ENCODE data around the gene ABCD3.
A peak's percentile ranks its signal among the peaks of the same experiment; 100 is the strongest.

Gene ABCD3

DNA sequence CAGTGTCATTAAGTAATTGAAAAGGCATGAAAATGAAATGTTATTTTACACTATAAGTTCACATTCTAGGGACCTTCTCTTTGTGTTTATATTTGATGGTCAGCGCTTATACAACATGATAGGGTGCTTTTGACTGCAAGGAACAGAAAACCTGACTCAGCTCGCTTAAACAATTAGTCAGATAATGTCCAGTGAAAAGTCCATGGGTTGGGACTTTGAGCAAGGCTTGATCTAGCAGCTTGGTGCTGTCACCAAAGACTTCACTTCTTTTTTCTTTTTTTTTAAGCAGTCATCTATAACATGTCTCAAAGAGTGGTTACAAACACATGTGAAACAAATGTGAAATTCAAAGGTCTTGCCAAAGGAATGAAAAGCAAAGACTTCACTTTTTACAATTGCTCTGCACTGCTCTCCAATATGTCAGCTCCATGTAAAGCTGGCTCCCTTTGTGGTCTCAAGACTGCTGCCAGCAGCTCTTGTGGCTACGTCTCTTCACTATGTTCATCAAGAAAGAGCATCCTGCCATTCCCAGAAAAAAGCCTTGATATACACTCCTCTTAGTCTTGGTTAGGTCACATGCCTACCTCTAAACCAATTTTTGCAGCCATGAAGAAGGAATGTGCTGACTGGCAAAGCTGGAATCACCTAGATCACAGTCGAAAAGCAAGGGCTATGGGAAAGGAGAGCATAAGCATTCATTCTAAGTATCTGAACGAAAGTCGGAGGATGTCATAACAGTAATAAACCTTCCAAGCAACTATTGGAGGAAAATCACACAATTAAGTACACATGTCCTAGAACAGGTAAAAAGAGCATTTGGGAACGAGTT lies 108.2 kb downstream of the ABCD3 start:
- DNase-seq, result no peak

DNA sequence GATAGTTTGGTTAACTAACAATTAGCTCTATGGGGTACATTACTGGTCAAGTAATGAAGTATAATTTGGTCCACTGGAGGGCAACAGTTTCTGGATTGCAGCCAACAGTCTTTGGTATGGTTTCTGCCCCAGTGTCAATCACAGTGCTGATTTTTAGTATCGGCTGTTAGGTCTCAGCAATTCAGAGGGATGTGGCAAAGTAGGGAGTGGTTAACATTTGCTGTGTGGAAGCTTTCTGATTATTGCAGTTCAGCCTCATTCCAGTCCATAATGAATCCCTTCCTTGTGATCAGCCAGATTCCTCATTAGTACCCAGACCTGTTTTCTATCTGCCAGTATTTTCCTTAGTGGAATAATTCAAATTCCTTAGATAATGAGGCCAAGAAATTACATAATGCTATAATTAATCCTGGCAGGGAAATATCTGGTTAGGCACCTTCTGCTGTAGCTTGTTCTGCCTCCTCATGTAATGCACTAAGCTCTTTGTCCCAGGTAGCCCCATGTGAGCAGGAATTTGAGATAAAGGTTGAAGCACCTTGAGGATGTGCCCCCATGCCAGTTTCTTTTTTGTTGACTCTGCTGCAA lies 109.3 kb downstream of the ABCD3 start:
- no peak for DNase-seq

DNA sequence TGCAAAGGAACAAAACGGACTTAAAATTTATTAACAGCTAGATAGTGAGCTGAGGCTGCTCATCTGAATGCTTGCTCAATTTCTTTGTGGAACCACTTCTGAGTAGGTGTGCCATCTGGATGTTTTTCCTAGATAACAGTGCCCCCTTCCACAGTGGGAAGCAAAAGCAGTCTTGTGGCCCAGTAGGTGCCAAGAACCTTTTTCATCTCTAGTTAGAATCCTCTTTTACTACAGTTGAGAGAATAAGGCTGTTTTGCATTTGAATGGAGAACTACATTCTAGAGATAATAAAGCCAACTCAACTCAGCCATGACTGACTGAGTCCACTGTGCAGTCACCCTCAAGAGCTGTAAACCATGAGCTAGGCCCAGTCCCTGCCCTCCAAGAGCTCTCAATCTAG lies 110.1 kb downstream of the ABCD3 start:
- DNase-seq, result peak in 4 of 58 donors; percentile 21 to 47 (median 29)

DNA sequence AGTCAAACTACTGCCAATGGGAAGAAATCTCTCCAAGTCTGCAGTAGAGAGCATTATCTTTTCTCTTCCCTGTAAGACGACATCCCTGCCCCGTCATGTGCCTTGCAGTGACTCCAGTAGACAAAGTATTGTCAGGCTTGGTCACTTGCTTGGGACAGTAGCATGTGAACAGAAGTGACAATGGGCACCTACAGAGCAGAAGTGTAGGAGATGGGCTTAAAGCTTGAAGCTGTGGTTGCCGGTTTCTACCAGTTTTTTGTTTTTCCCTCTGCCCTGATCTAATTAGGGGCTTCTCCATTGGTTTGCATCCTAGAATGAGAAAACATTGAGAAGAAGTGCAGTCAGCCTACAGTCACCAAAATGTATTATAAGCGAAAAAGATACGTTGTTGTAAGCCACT lies 110.6 kb downstream of the ABCD3 start:
- DNase-seq, result no peak

DNA sequence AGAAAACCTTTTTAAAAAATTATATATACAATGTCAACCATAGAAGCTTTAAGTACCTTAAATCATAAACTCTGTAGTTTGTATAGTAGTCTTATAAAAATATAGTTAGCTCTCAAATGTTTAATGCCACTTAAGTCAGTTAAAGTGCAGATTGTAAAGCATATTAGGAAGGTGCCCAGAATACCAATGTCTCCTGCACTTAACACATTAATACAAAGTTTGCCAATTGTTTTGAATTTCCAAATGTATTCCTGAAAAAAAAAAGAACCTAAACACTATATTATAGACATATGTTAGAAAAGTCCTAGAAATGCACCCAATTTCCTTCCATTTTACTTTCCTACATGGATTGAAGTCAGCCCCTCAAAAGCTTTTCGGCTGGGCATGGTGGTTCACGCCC lies 111.2 kb downstream of the ABCD3 start:
- DNase-seq, result no peak

DNA sequence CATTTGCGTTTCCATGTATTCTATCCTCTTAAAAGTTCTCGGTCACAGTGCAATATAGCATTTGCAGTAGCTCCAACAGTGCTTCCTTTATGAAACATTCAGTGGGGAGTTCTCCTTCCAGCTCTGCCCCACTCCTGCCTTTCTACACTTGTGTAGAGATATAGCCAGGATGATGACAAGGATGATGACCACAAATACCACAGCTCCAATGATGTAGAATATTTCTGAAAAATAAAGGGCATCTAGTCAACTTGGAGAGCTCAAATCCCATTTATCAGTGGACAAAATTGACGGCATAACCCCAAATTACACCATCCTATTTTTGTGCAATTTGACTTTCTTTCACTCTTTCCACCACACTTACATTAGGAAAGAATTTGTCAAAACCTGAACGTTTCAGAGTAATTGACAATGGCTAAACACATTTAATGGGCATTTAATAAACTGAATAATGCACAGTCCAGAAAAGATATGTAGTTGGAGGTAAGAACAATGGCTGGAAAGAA lies 112.2 kb downstream of the ABCD3 start:
- DNase-seq, result no peak

DNA sequence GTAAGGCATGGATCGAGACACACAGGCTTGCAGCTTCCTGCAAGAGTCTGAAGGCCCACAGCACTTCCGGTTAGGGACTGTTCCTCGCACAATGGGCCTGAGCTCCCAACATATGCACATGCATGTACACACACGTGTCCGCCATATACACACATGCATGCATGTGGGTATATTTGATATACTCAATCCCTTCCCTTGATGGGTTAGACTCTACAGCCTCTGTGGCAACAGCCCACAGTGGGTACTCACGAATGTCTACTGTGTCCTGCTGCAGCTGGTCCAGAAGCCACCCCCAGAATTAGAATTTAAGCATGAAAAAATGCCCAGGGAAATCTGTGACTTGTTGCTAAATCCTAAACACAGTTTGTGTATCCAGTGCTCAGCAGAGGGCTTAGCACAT lies 113.5 kb downstream of the ABCD3 start:
- DNase-seq, result no peak

DNA sequence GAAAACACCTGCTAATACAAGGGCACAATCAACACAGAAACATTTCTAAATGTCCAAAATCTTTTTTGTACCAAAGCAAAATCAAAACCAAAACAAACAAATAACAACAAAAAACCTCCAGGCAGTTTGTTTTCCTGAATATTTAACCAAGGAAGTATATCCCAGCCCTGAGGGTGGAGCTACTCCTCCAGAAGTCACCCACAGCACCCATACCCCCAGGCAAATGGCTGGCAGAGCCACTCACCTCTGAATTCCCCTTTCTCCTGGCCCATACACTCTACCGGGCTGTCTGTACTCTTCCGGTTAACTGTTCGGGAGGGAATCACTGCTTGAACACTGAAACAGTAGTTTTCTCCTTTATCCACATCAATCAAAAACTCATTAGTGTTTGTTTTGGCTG lies 113.9 kb downstream of the ABCD3 start:
- no peak for DNase-seq

DNA sequence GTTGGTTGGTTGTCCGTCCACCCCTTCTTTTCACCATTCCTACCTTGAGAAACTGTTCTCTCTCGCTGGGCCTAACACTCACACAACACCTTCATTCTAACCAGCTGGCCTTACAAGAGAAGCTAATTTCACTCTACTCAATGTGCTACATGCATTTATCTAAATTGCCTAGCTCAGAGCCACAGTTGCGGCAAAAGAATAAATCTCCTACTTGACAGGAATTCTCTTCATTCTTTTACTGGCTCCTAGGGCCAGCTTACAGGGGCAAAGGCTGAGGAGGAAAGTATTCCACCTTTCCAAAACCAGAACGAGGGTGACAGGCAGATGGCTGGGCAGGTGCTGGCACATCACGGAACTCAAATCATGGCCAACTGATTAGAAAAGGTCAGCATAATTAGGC lies 116.9 kb downstream of the ABCD3 start:
- no peak for DNase-seq

DNA sequence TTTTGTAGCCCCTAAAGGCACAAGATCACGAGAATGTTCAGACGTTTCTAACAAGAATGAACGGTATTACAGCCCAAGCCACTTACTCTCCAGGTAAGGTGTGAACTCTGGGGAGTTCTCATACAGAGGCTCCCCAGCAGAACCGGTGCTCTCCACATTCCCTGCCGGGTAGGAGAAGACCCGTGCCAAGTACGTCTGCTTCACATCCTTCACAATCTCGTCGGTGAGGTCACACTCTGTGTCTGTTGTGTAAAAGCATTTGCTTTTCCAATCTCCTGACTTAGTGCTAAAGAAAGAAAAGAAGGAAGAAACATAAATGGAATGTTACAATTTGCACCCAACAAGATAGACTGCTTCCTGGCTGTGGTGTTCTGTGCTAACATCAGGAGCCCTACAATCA lies 117.7 kb downstream of the ABCD3 start:
- DNase-seq, result no peak

DNA sequence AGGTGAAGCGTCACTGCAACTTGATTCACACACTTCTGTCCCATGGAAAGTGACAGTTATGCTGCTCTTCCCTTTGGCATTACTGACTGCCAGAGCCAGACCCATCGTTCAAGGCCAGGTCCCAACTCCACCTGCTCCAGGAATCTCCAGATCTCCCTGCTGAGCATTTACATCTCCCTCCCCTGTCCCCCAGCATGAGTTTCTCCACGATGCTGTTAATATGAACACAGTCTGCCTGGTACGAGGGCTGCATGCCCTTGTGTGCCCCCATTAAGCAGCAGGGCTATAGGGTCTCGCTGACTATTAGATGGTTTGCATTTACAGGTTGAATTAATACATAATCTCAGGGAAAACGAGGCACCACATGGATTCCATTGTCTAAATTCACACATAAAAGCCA lies 119.1 kb downstream of the ABCD3 start:
- no peak for DNase-seq

DNA sequence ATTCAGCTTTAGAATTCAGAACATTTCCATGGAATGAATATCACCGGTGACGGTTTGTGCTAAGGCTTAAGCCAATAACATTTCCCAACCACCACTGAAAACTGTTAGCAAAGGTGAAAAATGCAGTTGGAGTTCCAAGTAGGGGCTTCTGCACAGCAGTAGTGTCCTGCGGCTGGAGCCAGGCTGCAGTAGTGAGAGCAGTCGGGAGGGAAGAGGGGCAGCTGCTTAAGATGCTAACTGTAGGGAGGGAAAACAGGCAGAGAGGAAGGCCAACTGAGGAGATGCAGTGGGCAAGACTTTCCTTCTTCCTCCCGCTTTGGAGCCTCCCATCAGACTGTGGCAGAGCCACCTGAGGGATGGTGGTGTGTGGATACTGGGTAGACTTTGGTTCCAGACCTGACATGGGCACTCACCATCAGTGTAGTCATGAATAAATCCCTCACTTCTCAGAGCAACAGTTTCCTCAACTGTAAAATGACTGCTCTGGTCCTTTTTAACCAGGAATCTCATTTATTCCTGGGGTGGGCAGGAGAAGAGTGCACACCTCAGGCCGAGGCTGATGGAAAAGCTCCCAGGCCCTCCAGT lies 120.1 kb downstream of the ABCD3 start:
- DNase-seq, result peak in 1 of 58 donors; percentile 14

DNA sequence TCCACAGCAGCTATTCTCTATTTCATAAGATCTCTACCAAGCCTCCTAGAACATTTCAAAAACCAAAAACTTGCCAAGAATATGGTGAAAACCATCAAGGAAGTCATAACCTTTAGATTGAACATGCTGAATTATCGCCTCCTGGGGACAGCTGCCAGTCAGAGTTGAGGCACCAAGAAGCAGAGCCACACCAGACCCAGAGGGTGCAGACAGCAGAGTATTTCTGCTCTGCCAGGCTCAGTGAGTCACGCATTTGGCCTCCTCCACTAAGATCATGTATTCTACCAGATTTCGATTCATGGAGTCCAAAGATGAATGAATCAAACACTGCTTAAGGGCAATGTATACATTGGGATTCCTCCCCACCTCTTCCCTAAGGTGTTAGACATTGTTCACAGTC lies 121.3 kb downstream of the ABCD3 start:
- no peak for DNase-seq

DNA sequence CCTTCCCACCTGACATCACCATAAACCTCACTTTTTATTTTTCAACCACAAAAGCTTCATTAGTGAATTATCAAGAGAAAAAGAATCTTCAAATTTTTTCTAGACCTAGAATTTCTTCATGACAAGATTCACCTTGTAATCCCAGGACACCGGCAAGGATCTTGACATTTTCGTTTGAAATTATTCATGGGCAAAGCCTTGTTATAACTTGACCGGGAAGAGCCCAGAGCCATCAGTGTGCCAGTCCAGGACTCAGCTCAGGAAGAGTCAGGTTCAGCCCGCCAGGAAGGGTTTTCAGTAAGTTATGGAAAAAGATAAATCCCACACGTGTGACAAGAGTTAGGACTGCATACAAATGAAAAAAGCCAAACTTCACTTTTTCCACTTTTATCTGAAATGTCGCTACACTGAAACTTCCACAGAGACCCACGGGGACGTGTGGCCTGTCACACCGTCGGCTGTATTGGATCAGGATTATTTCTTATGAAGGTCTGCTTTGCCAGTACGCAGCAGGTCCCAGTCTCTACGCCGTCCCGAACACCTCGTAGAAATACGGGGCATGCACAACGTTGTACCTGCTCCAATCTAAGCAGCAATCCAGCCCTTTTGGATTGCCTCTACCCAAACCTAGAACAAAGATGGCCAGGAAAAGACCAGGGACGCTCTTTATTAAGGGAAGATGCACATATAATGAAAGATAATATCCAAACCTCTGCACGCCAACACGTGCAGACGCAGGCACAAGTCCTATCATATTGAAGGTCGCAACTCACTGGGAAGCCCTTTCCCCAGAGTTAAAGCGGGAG lies 122.5 kb downstream of the ABCD3 start:
- DNase-seq, result no peak

DNA sequence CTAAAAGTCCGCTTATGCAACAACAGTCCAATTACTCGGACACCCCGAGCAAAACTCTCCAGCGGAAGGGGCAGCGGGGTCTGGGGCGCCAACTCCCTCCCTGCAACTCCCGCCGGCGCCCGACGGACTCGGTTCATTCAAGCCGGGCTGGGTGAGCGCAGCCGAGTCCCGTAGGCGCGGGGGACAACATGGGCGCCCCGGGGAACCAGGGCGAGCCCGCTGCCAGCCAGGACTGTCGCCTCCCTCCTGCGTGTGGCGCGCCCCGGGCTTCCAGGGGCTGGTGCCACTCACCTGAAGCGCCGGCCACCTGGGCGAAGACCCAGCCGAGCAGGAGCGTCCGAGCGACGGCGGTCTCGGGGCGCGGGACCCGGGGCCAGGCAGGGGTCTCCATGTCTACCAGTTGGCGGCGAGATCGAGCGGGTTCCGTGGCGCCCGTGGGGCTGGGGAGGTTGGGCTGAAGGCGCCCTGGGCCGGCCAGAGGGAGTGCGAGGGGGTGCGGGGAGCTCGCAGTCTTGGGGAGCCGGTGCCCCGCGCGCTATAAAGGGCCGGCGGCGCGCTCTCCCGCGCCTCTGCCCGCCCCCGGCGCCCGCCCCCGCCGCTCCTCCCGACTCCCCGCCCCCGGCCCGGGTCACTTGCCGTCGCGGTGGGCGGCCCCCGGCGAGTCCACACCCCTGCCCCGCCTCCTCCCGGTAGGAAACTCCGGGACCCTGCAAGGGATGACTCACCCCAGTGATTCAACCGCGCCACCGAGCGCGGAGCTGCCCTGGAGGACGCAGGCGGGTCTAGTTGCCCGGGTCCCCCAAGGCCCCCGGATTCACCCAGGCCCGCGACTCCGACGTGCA lies 123.3 kb downstream of the ABCD3 start, which contains the start of gene F3:
Gene F3 (minus strand): TSS at position 514 of the 842 bp plus-strand sequence. CDS start 123 bp downstream, at position 391.
- DNase-seq, result peak in 53 of 58 donors; percentile 24 to 88 (median 70)

DNA sequence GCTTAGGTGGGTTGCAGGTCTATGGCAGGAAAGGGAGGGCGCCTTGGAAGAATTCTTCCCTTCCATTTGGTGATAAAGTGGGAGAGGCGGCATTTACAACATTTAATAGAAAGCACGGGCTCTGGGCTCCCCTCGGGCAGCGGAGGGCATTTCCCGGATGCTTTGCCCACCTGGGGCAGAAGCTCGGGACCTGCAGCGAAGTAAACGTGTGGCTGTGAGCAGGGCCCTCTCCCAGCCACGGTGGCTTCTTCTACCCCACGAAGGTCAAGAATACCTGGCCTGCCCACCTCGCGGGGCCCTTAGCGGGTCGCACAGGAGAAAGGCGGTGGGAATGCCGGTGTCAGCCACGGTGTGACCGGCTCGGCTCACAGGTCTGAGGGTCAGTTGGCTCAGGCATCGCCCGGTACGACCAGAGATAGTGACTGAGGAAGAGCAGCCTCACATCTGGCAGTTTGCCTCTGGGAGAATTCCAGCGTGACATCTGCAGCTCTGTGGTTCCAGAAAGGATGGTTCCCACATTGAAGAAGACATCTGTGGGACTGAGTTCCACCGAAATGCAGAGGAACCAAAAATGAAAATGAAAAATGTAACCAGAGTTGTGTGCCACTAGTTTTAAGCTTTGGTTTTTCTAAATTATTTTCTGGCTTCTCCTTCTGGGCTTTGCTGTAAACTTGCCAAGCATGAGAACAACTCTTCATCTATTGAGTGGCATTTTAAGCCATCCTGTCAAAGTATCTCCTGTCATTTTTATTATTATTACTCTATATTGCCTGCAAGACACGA lies 124.1 kb downstream of the ABCD3 start:
- peak in 8 of 58 donors; percentile 11 to 52 (median 17) for DNase-seq

DNA sequence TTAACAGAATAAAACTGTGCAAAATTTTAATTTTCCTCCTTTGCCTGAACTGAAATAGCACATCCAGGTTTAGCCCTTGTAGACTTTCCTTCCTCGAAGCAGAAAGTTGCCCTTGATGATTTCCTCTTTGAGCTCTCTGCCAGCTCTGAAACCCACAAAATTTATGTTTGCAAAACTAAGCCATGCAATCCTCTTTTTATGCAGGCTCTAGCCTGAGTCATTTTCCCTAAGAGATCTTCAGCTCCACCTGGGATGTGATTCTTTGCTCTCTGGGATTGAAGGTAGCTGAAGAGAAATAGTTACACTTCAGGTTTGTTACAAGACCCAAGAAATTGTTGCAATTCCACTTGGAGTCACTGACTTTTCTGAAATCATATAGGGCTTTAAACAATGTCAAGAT lies 124.8 kb downstream of the ABCD3 start:
- no peak for DNase-seq

DNA sequence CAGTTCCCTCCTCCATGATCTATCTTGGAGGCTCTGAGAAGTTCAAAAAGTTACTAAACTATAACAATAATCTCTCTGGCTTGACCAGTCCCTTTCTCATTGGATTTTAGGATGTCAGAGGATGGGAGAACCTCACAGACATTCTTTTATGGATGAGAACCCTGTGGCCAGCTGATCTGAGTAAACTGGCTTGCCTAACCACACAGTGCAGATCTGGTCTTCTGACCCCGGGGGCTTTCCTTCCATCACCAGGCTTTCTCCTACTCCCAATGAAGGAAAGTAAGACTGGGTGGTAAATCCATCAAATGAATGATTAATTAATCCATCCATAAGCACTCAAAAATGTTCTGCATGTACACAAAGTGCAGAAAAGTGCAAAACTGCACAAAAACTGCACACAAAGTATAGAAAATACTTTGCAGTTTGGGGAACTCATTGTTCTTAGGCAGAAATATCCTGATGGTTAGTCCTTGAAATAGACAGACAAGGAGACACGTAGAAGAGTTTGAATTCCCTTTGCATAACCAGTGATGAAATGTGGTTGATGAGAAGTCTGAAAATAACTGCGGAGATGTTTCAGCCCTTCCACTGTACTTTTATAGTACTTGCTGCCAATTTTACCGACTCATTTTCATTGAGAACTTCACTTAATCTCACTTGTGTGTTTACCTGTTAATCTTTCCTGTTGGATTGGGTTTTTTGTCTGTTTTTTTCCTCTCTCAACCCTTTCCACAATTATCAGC lies 125.9 kb downstream of the ABCD3 start:
- no peak for DNase-seq
